GM23338 (cell line): ENCODE measurements around the gene CAMSAP3.

ENCODE experiments used
- CREB1 ChIP-seq: fragments of 250-450 bp; sonication (Bioruptor Pico); IDR thresholded peaks from 2 replicates; pipeline ENCODE4 v1.5.0; 2020; ENCODE audit warnings: low read depth, mild to moderate bottlenecking, moderate library complexity
- CTCF ChIP-seq, 2 experiments: fragments of 200-600 bp in 1 of 2; sonication (generic) in 1 of 2; conservative IDR thresholded peaks; 2 replicates each; pipeline versions ENCODE4 v1.5.1 to v1.6.1; 2016 to 2017; ENCODE audit warnings: antibody characterized with exemption in 2 of 2, low read depth in 2 of 2, mild to moderate bottlenecking in 2 of 2, moderate library complexity in 1 of 2
- EZH2 ChIP-seq: fragments of 200-600 bp; sonication (generic); IDR thresholded peaks from one replicate; pipeline ENCODE4 v1.8.0; 2017; ENCODE audit warnings: antibody characterized with exemption, mild to moderate bottlenecking, low read depth; ENCODE audit not compliant: unreplicated experiment
- EZH2phosphoT487 ChIP-seq: fragments of 200-600 bp; sonication (generic); IDR thresholded peaks from one replicate; pipeline ENCODE4 v1.8.1; 2018; ENCODE audit warnings: antibody characterized with exemption; ENCODE audit not compliant: unreplicated experiment
- ZNF114 ChIP-seq: fragments of 250-450 bp; sonication (Bioruptor Pico); IDR thresholded peaks from 2 replicates; pipeline ENCODE4 v1.5.0; 2020; ENCODE audit warnings: mild to moderate bottlenecking, moderate library complexity
- ZNF331 ChIP-seq: fragments of 250-450 bp; sonication (Bioruptor Pico); IDR thresholded peaks from 2 replicates; pipeline ENCODE4 v1.5.0; 2020; ENCODE audit warnings: low read depth, mild to moderate bottlenecking, moderate library complexity
- TF ChIP-seq, protein P1 (sequence below): IDR thresholded peaks from 2 replicates; pipeline ENCODE4 v1.6.1; 2016; ENCODE audit warnings: antibody characterized with exemption

GRCh38 chr19:7642295-7643030 lies 46.8 kb downstream of the CAMSAP3 start:
- no peak for TF ChIP-seq CTCF (conservative IDR thresholded peaks at IDR 0.05; ENCODE audit: low read depth in 2 of 2)
- TF ChIP-seq EZH2 = no peak
- TF ChIP-seq EZH2phosphoT487 = no peak
- TF ChIP-seq CREB1 (CRISPR knock-in tag) = no peak
- TF ChIP-seq, protein P1, sequence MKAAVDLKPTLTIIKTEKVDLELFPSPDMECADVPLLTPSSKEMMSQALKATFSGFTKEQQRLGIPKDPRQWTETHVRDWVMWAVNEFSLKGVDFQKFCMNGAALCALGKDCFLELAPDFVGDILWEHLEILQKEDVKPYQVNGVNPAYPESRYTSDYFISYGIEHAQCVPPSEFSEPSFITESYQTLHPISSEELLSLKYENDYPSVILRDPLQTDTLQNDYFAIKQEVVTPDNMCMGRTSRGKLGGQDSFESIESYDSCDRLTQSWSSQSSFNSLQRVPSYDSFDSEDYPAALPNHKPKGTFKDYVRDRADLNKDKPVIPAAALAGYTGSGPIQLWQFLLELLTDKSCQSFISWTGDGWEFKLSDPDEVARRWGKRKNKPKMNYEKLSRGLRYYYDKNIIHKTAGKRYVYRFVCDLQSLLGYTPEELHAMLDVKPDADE = no peak
- TF ChIP-seq ZNF331 (CRISPR knock-in tag) = no peak
- TF ChIP-seq ZNF114 (CRISPR knock-in tag) = no peak
